HG03135 (cell line): ENCODE results near the gene AGXT.

Source experiments
- ATAC-seq: cut with Tn5 transposase; IDR thresholded peaks from one replicate; pipeline ENCODE4 v1.9.1; 2021; ENCODE audit warnings: mild to moderate bottlenecking, moderate library complexity; ENCODE audit not compliant: unreplicated experiment

The AGXT gene

DNA sequence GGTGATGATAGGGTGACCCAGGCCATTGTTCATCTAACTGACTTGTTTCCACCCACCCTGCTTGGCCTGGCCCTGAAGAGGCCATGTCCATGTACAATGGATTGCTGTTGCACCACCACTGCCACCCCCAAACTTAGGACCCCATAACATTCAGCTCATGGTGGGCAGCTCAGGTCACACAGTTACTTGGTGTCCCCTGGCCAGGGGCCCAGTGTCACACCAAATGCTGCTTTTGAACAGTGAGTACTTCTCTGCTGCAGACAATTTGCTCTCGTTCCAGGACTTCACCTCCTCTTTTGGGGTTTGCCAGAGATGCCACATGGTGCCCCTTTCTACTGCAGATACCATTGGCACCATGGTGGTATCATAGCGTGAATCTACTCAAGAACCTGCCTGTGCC is 15.6 kb downstream of the AGXT start:
- ATAC-seq, result no peak

DNA sequence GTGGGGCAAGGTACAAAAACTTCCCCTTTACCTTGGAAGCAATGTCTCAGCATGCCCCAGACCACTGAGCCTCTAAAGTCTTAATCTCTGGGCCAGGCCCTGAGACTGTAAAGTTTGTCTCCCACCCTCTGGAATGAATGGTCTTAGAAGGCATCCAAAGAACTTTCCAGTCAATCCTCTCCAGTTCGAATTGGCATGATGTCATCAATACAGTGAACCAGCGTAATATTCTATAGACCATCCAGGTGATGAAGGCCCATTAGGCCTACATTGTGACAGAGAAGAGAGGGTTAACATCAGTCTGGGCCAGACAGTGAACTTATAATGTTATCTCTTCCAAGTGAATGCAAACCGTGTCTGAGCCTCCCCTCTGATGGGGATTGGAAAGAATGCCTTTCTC is 16.1 kb downstream of the AGXT start:
- ATAC-seq, result no peak

DNA sequence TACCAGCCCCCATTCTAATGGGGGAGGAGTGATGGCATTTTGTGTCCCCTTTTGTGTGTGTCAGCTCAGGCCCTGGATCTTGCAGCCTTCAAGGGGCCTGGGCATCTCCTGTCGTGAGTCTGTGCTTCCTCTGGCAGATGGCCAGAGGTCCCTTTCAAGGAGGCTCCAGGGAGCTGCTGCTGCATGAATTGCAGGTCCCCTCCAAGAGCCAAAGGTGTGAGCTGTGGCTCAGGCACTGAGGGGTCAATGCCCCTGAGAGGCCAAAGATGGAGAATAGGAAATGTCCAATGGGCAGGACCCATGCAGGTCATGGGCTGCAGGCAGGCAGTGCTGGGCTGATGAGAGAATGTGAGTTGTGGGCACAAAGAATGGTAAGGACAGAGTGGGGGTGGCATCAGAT is 16.9 kb downstream of the AGXT start:
- ATAC-seq, result no peak

DNA sequence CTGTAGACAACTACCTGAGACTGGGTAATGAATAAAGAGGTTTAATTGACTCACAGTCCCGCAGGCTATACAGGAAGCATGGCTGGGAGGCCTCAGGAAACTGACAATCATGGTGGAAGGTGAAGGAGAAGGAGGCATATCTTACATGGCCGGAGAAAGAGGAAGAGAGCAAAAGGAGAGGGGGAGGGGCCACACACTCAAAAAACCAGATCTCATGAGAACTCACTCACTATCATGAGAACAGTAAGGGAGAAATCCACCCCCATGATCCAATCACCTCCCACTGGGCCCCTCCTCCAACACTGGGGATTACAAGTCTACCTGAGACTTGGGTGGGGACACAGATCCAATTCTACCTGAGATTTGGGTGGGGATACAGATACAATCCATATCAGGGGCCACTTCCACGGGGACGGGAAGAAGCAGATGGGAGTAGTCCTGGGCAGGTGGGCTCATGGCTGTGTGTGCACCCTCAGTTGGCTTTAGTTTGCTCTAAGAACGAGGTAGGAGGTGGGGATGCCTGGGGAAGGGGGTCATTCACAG is 17.5 kb downstream of the AGXT start:
- no peak for ATAC-seq

DNA sequence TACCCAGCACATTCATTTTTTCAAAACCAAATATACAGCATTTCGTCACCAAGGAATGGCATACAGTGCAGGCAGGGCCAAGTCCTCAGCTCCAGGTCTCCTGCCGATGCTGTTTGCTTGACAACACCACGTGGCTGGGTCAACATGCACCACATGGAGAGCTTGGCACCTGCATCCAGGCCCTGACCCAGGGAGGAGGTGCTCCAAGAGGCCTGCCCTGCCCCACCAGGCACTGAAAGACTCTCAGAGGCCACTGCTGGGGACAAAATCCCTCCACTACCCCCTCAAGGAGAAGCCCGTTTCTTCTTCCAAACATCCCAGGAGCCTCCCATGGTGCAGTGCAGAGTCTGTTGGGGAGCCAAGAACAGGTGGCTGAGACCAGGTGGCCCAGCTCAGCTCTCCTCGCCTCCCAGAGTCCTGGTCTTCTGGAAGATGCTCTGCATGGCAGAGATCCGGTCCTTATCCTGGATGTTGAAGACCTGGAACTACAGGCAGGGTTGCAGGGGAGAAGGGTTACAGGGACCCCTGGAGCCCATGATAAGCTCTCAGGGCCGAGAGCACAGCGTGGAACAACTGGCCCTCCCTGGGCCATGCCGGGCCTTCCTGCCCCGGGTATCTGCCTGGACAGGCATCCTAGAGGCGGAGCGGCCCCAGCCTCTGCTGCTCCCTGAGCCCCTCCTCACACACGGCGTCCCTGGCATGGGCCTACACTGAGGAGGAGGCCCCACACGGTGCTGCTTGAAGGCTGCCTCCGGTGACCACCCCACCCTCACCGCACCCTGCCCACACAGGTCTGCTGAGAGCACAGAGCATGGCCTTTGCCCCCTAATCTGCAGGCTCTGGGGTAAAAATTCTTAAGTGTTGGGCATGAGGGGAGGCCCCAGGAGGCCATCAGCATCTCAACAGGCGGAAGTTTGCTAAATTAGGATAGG is 18.3 kb downstream of the AGXT start:
- no peak for ATAC-seq

DNA sequence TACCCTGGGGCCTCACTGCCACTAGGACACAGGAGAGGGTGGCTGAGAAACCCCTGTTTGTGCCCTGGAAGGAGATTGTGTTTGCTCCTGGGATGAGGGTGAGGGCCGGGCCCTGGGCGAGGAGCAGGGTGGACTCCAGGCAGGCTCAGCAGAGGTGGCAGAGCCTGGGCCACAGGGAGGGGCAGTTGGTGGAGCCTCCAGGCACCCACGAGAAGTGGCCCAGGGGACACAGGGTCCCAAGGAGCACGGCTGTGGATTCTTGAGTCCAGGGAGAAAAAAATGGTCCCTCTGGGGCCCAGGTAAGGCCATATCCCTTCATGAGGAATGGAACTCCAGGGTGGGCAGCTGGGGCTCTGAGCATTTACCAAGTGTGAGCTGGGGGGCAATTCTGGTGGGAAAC is 19.0 kb downstream of the AGXT start:
- ATAC-seq, result no peak

DNA sequence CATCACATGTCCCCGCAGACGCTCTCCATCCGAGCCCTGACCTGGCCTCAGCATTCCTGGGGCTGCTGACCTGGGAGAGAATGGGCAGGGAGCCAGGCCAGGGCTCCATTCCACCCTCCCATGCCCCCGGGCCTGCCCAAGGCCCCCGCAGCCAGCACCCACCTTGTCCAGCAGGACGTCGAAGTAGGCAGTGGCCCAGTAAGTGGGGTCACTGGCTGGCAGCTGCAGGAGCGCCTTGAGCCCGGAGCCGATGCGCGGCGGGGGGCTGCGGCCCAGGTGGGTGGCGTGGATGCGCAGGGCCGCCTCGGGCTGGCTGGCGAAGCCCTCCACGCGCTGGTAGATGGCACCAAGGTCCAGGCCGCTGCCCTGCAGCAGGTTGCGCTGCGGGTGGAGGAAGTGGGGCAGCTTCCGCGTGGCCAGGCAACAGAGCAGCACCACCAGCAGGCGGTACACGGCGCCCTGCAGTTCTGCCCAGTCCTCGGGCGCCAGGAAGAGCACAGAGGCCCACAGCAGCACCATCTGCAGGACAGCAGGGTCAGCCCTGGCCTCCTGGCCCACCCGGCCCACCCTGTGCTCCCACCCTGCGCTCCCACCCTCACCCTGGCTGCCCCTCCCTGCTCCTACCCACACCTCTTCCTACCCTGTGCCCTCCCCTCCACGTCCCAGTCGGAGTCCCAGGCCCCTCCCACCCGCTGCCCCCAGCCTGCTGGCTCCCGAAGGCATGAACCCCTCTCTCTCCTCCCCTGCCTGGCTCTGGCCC is 19.7 kb downstream of the AGXT start:
- ATAC-seq, result no peak

DNA sequence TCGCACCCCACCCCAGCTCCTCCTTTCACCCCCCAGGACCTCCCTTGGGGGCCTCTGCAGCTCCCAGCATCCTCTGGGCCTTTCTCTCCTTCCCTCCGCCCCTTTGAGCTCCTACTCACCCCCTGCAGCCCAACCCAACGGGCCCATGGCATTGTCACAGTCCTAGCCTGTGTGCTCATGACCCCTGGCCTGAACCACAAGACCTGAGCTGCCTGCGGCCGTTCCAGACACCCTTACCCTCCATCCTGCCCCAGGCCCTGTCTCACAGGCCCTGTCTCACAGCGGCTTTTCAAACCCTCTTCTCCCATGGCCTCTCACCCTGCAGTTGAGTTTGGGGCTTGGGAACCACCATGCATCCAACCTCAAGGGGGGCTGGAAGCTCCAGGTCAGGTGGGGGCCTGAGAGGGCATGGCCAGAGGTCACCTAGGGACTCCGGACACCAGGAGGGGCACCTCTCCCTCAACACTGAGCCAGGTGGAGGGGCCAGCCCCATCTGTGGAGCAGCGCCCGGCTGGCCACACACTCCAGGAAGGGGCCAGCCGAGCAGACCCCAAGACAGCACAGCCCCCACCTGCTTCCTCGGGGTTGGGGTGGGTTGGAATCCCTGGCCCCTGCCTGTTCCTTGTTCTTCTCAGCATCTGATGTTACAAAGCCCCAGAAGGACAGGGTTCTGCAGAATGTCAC is 20.4 kb downstream of the AGXT start:
- no peak for ATAC-seq

DNA sequence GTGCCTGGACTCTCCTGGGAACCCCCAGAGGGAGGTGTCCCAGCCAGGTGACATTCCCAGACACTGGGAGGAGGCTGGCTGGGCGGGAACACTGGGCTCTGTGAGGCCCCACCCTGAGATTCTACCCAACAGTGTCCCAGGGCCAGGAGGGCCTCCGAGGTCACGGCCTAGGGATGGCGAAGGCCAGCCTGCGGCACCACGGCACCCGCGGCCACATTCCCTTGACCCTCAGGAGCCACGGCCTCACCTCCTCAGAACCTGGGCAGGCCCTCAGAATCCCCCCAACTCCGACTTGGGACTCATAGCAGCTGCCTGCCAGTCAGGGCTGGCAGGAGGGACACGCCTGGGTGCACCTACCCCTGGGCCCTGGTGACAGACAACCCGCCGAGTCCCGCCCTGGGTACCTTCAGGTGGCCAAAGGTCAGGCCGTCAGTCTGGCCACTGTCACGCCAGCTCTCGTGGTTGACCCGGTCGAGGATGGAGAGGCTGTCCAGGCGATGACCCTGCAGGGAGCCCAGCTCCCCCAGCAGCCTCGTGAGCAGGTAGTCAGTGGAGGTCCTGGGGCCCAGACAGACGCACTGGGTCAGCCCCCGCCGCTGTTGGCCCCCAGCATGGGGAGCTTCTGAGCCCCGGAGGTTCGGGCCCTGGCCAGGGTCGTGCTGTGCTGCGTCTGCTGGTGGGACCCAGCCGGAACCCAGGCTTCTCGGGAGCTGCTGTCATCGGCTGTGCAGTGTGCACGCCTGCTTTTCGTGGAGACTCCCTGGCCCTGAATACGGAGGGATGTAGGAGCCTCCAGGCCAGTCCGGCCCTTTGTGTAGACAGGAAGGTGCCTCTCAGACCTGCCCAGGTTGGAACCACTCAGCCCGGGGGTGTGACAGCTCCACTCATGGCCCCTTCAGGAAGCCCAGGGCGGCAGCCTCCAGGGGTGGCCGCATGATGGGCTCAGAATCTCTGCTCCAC is 21.3 kb downstream of the AGXT start:
- no peak for ATAC-seq

DNA sequence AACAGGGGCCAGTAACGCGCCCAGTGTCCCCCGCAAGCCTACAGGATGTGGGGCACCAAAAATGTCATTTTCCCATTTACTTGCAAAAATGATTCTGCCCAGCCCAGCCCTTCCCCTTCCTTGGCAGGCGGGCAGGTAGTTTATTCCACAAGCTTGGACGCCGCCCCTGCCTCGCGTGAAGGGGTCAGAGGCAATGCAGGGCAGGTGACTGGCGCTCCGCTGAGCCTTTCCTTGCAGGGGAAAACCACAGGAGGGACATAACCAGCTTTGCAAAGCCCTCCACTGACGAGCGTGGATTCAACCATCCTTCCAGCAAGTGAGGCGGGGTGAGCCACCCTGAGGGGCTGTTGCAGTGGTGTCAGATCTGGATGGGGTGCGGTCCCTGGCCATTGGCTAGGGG is 22.1 kb downstream of the AGXT start:
- no peak for ATAC-seq

DNA sequence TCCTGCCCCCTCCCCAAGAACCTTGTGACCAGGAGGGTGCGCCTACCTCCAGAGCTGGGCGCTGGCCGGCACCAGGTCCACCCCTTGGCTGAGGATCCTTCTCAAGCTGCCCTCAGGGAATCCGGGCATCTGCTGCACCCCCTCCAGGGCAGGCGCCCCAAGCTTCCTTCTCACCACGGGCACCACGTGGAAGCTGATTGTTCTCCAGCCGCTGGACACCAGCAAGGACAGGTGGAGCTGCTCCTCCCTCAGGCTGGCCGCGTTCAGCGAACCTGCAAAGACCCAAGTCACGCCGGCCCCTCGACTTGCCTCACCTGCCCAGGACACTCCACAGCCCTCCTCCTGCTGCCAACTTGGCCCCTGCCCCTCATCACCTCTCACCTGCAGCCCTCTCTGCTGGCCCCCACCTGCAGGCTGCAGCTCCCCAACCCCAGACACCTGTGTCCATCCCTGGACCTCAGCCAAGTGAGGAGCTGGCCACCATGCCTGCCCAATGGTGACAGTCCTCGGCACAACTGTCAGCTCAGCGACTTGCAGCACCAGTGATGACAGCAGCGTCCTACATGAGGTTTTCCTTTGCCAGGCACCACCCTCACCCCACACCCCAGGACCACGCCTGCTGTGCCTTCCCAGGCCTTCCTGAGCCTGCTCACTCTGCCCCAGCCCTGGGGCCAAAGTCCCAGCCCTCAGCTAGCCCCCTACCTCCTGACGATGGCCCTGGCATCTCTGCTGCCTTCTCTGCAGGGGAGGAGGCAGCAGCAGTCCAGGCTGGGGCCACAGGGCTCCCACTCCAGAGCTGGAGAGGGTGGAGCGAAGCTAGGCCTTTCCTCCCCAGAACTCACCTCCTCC is 23.1 kb downstream of the AGXT start:
- no peak for ATAC-seq

DNA sequence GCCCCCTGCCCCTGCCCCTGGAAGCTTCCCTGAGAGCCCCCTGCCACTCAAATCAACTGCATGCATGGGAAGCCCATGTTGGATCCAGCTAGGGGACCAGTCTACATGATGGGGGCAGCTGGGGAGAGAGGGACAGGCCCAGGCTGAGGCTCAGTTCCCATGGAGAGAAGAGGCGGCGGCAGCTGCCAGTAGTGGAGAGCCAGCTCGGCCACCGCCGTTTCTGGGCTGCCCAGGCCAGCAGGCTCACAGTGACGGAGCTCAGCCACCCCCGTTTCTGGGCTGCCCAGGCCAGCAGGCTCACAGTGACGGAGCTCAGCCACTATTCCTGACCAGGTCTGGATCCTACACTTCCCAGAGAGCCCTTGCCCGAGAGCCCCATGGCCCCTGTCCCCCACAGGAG is 23.7 kb downstream of the AGXT start:
- no peak for ATAC-seq

DNA sequence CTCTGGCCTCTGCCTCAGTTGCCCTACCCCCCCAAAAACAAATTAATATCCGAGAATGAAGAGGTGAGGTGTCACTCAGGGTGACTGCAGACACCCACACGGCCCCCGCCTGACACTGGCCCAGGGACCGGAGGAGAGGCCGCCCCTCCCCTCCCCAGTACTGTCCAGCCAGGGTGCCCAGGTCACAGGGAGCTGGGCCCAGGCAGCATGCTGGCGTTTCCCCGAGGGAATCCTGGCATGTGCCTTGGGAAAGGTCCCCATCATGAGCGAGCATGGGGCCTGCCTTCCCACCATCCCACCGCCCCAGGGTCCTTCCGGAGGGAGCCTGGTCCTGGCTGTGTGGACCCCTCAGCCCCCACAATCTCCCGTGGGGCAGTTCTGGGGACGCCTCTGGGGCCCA is 24.3 kb downstream of the AGXT start:
- no peak for ATAC-seq

DNA sequence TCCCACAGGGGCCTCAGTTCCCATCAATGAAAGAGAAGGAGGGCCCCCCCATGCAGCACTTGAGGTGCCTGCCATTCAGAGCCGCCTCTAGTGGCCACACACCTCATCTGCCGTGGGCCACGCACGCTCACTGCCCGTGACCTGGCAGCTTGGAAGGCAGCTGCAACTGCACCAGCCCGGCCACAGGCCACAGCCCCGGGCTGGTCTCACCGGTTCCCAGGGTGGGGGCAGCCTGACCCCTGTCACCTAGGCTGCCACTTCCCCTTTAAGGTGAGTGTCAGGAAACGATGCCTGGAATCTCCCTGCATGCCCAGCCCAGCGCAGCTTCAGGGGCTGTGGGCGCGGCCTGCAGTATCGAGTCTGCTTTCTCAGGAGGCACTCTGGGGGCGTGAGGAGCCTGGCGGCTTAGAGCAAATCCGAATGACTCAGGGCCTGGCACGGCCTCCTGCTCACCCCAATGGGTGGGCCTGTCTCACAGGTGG is 24.8 kb downstream of the AGXT start:
- ATAC-seq, result no peak

DNA sequence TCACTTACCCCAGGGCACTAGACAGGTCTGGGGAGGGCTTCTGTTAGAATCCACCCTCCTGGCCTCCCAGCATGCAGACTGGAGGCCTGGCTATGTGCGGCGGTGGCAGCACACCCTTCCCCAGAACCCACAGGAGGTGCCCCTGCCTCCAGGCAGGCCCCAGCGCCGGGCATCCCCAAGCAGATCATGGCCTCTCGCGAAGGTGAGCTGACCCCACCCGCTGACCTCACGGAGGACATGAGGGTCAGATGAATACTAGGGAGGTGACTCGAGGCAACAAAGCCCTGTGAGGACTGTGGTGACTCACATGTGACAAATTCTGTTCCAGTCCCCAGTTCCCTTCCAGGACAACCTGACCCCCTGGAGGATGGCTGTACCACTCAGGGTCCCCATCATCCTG is 25.4 kb downstream of the AGXT start:
- ATAC-seq, result no peak

DNA sequence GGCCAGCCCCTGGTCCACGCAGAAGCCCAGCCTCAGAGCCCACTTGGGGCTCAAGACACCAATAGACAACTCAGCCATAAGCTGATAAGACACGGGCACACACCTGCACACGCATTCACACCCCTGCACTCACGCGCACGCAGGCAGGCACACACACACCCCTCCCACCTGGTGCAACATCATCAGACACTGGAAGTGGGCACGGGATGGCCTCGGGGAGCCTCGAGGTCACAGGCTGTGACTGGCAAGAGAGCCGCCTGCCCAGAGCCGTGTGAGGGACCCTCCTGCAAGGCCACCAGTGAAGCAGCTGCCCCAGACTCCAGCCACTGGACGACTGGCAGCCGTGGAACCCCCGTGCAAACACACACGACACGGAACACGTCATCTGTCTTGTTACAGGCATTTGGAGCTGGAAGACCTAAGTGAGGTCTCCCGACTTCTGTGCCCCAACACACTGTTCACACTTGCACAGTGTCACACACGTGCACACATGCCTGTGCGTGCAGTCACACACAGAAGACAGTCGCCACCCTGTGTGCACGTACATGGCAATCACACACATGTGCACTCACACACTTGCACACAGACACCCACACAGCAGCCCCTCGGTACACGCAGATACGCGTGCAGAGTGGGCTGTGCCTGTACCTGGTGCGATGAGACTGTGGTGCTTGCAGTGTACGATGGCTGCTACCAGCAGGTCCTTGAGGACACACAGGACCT is 26.4 kb downstream of the AGXT start:
- no peak for ATAC-seq

DNA sequence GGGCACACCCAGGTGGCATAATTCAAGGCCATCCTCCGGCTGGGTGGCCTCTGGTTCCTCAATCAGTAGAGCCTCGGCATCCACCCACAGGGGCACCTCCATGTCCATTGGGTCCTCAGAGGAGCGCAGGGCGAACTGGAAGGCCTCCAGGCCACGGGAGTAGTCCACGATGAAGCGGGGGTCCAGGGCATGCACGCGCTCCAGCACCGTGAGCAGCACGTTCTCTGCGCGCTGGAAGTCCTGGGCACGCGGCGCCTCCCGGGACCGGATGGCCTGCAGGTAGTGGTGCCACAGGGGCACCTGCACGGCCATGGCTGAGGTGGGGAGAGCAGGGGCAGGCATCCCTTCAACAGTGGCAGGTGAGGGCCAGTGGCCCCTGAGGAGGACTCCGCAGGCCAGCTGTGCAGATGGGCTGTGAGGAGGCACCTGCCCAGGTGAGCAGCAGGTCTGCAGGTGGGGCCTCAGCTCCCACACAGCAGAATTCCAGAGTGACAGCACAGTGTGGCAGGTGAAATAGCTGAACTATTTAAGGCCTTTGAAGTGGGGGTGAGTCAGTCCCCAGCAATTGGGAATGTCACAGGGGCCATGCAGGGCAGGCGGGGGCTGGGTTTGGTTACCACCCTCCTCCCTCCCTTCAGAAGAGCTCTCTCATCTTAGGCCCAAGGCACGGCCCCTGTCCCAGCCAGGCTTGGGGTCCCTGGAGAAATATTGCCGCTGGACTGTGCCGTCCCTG is 27.2 kb downstream of the AGXT start, which contains the start of gene MAB21L4:
TSS of gene MAB21L4 (minus strand) at position 501 of the 733 bp plus-strand sequence. CDS start at position 342, 159 bp downstream.
- no peak for ATAC-seq

DNA sequence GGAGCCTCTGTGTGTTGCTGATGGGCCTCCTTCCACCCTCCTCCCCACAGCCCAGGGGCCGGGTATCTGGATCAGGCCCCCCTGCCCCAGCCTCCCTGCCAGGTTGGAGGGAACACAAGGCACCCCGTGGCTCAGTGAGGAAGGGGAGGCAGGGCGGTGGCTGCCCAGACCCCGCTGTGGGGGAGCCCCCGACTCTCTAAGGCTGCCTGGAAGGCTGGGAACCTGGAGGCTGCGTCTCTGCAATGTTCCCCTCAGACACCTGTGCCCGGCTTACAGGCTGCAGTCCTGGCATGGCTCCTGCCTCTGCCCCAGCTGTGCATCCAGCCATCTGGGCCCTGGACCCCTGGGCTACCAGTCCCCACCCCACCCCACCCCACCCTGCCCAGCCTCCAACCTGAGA is 27.8 kb downstream of the AGXT start:
- no peak for ATAC-seq
